OCI-LY3 (cell line): ENCODE results near the gene MAP4.

Experiments used
- EZH2phosphoT487 ChIP-seq: fragments of 200-600 bp; shearing (Covaris generic); IDR thresholded peaks from 2 replicates; pipeline ENCODE4 v1.6.1; 2018; ENCODE audit warnings: antibody characterized with exemption, mixed run types, low read depth
- TF ChIP-seq, protein P1 (sequence below): fragments of 200-600, 300-600 bp; sonication (generic); IDR thresholded peaks from 2 replicates; pipeline ENCODE4 v1.5.1; 2014; ENCODE audit warnings: antibody characterized with exemption, low read length, low read depth

- TF ChIP-seq, protein P1, sequence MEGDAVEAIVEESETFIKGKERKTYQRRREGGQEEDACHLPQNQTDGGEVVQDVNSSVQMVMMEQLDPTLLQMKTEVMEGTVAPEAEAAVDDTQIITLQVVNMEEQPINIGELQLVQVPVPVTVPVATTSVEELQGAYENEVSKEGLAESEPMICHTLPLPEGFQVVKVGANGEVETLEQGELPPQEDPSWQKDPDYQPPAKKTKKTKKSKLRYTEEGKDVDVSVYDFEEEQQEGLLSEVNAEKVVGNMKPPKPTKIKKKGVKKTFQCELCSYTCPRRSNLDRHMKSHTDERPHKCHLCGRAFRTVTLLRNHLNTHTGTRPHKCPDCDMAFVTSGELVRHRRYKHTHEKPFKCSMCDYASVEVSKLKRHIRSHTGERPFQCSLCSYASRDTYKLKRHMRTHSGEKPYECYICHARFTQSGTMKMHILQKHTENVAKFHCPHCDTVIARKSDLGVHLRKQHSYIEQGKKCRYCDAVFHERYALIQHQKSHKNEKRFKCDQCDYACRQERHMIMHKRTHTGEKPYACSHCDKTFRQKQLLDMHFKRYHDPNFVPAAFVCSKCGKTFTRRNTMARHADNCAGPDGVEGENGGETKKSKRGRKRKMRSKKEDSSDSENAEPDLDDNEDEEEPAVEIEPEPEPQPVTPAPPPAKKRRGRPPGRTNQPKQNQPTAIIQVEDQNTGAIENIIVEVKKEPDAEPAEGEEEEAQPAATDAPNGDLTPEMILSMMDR = no peak
- no peak for TF ChIP-seq EZH2phosphoT487
Measured at GRCh38 chr3:48001991-48002390, 14.2 kb downstream of the MAP4 start.
